SK-MEL-5 (cell line): Measurements from ENCODE around the gene OR7G2. TPM values are rescaled to one million over a fixed set of nuclear protein-coding genes. Genes with fewer than 3 reads are reported as not detected.

Experiments used
- small RNA-seq, 2 experiments: library from RNA; depleted of rRNA; stranded (forward); fragments of <200 nt; gene quantifications; one replicate each; pipeline ENCODE3, GENCODE V24; 2014
- total RNA-seq: library from RNA; depleted of rRNA; stranded (reverse); fragments of >200 nt; shearing (Covaris generic); gene quantifications from 2 replicates; pipeline ENCODE4 v1.2.3, GENCODE V29; 2014; rRNA removed

The OR7G2 gene
- total RNA-seq, 1 experiment from 2014 or later, result not detected

Small RNA genes within 50 kb of the gene (small RNA-seq; reads per million reads assigned to genes)
- 0 reads per million in 2 experiments for gene OR1M4P

Other genes starting within 250 kb of the OR7G2 start
- not detected in 2 replicates for gene MUC16, start 97.1 kb downstream of the OR7G2 start, total RNA-seq
- not detected in 2 replicates for gene OR1M1, start 20.4 kb downstream of the OR7G2 start, total RNA-seq
- not detected in 2 replicates for gene OR7G1, start 8.3 kb upstream of the OR7G2 start, total RNA-seq
- gene OR7G3, start 19.5 kb upstream of the OR7G2 start, total RNA-seq, result not detected in 2 replicates
- gene ZNF317, start 32.9 kb upstream of the OR7G2 start, total RNA-seq, result 32.9 and 45.4 TPM in 2 replicates
- gene OR7D2, start 71.5 kb upstream of the OR7G2 start, total RNA-seq, result 0.05 TPM in 1 of 2 replicates, not detected in the other
- not detected in 2 replicates for gene OR7D4, start 112.1 kb upstream of the OR7G2 start, total RNA-seq
- gene OR7E24, start 143.5 kb upstream of the OR7G2 start, total RNA-seq, result not detected in 2 replicates
- gene ZNF699, start 202.4 kb upstream of the OR7G2 start, total RNA-seq, result 4.2 and 5.6 TPM in 2 replicates
- gene ZNF559, start 216.7 kb upstream of the OR7G2 start, total RNA-seq, result 16.3 and 18.8 TPM in 2 replicates